Measurements from ENCODE around the gene PCDHGA8.
"Not testable (repeated sequence)": the region's sequence is repeated elsewhere in the genome, so short reads cannot be mapped to it uniquely, and the experiment has no call there.

PCDHGA8 gene

GRCh38 chr5:141369994-141370848 lies 22.2 kb upstream of the PCDHGA8 start, which contains the start of gene PCDHGB3:
PCDHGB3 (plus strand) TSS chr5:141370242; CDS start chr5:141370395, 153 bp downstream.
- peak; percentile 57 for TF ChIP-seq CTCF (IDR thresholded peaks at IDR 0.05; ENCODE audit: low read depth, low read length)
- in situ Hi-C loops (cut with HindIII; ENCODE audit: low sequenced_read_pairs) = no loop called here
- DNase-seq (ENCODE audit: low read depth, low spot score) = peak; percentile 68
- H3K4me3 ChIP-seq (ENCODE audit: low read depth, low read length) = peak within 1 kb of the TSS; percentile 38

GRCh38 chr5:141371572-141372475 lies 20.6 kb upstream of the PCDHGA8 start:
- in situ Hi-C loops (cut with HindIII; ENCODE audit: low sequenced_read_pairs) = no loop called here
- DNase-seq (ENCODE audit: low read depth, low spot score) = no peak
- no peak for TF ChIP-seq CTCF (IDR thresholded peaks at IDR 0.05; ENCODE audit: low read depth, low read length)
- no peak overlapping the region for H3K4me3 ChIP-seq (ENCODE audit: low read depth, low read length)

DNA sequence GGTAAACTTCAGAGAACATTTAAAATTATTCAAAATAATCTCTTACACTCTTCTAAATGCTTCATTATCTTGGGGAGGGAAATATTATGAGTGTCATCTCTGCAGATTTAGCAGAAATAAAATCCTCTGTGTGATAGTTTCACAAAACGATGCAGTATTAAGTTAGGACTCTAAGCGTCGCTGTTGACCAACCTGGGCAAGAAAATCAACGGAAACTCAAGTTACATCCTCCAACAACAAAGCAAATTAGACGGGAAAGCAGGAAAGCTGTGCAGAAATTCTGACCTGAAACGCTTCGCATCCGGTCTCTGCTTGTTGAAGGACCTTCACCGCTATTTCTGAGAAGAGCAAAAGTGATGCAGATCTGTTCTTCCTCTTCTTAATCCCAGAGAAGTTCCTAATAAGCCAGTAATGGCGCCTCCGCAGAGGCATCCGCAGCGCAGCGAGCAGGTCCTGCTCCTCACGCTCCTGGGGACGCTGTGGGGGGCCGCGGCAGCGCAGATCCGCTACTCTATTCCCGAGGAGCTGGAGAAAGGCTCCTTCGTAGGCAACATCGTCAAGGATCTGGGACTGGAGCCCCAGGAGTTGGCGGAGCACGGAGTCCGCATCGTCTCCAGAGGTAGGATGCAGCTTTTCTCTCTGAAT lies 18.6 kb upstream of the PCDHGA8 start, which contains the start of gene PCDHGA6:
Gene PCDHGA6 (plus strand): TSS at position 219 of the 645 bp plus-strand sequence. CDS start 193 bp downstream, at position 412.
- peak; percentile 58 for TF ChIP-seq CTCF (IDR thresholded peaks at IDR 0.05; ENCODE audit: low read depth, low read length)
- in situ Hi-C loops (cut with HindIII; ENCODE audit: low sequenced_read_pairs) = no loop called here
- H3K4me3 ChIP-seq (ENCODE audit: low read depth, low read length) = peak within 1 kb of the TSS; percentile 38

DNA sequence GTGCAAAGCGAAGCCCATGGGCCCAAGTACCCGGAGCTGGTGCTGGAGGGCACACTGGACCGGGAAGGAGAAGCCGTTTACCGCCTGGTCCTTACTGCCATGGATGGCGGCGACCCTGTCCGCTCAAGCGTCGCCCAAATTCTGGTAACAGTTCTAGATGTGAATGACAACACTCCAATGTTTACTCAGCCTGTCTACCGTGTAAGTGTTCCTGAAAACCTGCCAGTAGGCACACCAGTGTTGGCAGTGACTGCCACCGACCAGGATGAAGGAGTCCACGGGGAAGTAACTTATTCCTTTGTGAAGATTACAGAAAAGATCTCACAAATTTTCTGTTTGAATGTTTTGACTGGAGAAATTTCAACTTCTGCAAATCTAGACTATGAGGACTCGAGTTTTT lies 17.8 kb upstream of the PCDHGA8 start:
- in situ Hi-C loops (cut with HindIII; ENCODE audit: low sequenced_read_pairs) = no loop called here
- no peak for TF ChIP-seq CTCF (IDR thresholded peaks at IDR 0.05; ENCODE audit: low read depth, low read length)
- DNase-seq (ENCODE audit: low read depth, low spot score) = no peak
- no peak overlapping the region for H3K4me3 ChIP-seq (ENCODE audit: low read depth, low read length)

More for the DNA sequence above, 18.6 kb upstream of the PCDHGA8 start, which contains the start of gene PCDHGA6:
- DNase-seq (ENCODE audit: low read depth, low spot score) = peak; percentile 48

DNA sequence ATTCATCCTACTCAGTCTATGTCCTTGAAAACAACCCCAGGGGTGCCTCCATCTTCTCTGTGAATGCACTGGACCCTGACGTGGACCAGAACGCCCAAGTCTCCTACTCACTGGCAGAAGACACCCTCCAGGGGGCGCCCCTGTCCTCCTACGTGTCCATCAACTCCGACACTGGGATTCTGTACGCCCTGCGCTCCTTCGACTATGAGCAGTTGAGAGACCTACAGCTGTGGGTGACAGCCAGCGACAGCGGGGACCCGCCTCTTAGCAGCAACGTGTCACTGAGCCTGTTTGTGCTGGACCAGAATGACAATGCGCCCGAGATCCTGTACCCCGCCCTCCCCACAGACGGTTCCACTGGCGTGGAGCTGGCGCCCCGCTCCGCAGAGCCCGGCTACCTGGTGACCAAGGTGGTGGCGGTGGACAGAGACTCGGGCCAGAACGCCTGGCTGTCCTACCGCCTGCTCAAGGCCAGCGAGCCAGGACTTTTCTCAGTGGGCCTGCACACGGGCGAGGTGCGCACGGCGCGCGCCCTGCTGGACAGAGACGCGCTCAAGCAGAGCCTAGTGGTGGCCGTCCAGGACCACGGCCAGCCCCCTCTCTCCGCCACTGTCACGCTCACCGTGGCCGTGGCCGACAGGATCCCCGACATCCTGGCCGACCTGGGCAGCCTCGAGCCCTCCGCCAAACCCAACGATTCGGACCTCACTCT lies 16.8 kb upstream of the PCDHGA8 start:
- H3K4me3 ChIP-seq (ENCODE audit: low read depth, low read length); in situ Hi-C loops (cut with HindIII; ENCODE audit: low sequenced_read_pairs): not testable (repeated sequence)

DNA sequence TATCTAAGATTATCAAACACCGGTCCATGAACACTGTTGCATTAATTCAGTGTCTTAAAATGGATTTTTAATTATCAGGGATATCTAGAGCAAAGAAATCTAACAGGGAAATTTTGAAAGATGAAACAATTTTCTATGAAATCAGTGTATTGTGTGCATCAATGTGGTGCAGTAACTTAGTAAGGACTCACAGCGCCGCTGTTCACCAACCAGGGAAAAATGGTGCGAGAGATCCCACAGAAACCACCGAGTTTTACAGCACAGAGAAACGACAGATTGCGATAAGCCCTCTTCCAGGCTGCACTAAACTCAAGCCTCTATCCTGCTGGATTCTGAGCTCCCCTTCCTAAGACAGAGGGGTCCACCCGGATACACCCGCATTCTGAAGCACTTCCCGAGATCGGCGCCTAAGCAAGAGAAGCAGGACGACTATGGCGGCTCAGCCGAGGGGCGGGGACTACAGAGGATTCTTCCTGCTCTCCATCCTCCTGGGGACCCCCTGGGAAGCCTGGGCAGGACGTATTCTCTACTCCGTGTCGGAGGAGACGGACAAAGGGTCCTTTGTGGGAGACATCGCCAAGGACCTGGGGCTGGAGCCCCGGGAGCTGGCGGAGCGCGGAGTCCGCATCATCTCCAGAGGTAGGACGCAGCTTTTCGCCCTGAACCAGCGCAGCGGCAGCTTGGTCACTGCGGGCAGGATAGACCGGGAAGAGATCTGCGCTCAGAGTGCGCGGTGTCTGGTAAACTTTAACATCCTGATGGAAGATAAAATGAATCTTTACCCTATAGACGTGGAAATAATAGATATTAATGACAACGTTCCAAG lies 9.8 kb upstream of the PCDHGA8 start, which contains the start of gene PCDHGA7:
Gene PCDHGA7 (plus strand): TSS at position 274 of the 826 bp plus-strand sequence. CDS start 158 bp downstream, at position 432.
- peak; percentile 56 for DNase-seq (ENCODE audit: low read depth, low spot score)
- peak; percentile 59 for TF ChIP-seq CTCF (IDR thresholded peaks at IDR 0.05; ENCODE audit: low read depth, low read length)
- H3K4me3 ChIP-seq (ENCODE audit: low read depth, low read length) = peak within 1 kb of the TSS; percentile 46
- in situ Hi-C loops (cut with HindIII; ENCODE audit: low sequenced_read_pairs) = no loop called here

More for the DNA sequence above, 16.8 kb upstream of the PCDHGA8 start:
- DNase-seq (ENCODE audit: low read depth, low spot score) = not testable (repeated sequence)

Data from astrocyte of the spinal cord (primary cell).